Mesenchymal stem cell (in vitro differentiated cells and primary cell): ENCODE results near the gene DOCK6.

Source experiments
- DNase-seq: peaks from one replicate; pipeline ENCODE4 v3.0.0-alpha.2; 2013
- H2AFZ ChIP-seq: one replicate; pipeline ENCODE4 v1.6.1; 2013; ENCODE audit warnings: low read depth, mild to moderate bottlenecking, control low read depth, inconsistent platforms, low read length, moderate library complexity
- H2AK5ac ChIP-seq: 2 replicates; pipeline ENCODE4 v1.6.1; 2013; ENCODE audit warnings: low read length, moderate library complexity, mild to moderate bottlenecking, inconsistent platforms; ENCODE audit not compliant: severe bottlenecking
- H2BK120ac ChIP-seq: one replicate; pipeline ENCODE4 v1.6.1; 2013; ENCODE audit warnings: low read depth, mild to moderate bottlenecking, inconsistent platforms, low read length, moderate library complexity
- H2BK12ac ChIP-seq, 2 experiments: one replicate each; pipeline ENCODE4 v1.6.1; 2013; ENCODE audit warnings: inconsistent platforms in 2 of 2, low read length in 2 of 2, mild to moderate bottlenecking in 2 of 2, moderate library complexity in 2 of 2, control low read depth in 1 of 2
- H2BK15ac ChIP-seq: one replicate; pipeline ENCODE4 v1.6.1; 2013; ENCODE audit warnings: mild to moderate bottlenecking, low read depth, inconsistent platforms; ENCODE audit not compliant: poor library complexity, severe bottlenecking
- H2BK5ac ChIP-seq: 2 replicates; pipeline ENCODE4 v1.6.1; 2013; ENCODE audit warnings: low read depth, mild to moderate bottlenecking, low read length, control low read depth, inconsistent platforms; ENCODE audit not compliant: poor library complexity, severe bottlenecking
- H3K14ac ChIP-seq, 2 experiments: one replicate each; pipeline ENCODE4 v1.6.1; 2013; ENCODE audit warnings: inconsistent platforms in 2 of 2, low read length in 2 of 2, control low read depth in 1 of 2, mild to moderate bottlenecking in 1 of 2, moderate library complexity in 1 of 2
- H3K18ac ChIP-seq, 2 experiments: one replicate each; pipeline ENCODE4 v1.6.1; 2013; ENCODE audit warnings: inconsistent platforms in 2 of 2, low read length in 2 of 2, control low read depth in 1 of 2, low read depth in 1 of 2, mild to moderate bottlenecking in 1 of 2
- H3K23ac ChIP-seq, 2 experiments: one replicate each; pipeline ENCODE4 v1.6.1; 2013; ENCODE audit warnings: inconsistent platforms in 2 of 2, low read length in 2 of 2, mild to moderate bottlenecking in 2 of 2, moderate library complexity in 2 of 2, control low read depth in 1 of 2
- H3K27ac ChIP-seq: 2 replicates; pipeline ENCODE4 v1.5.1; 2013; ENCODE audit warnings: mild to moderate bottlenecking, moderate library complexity, low read length, control low read depth, inconsistent platforms; ENCODE audit not compliant: poor library complexity, severe bottlenecking
- H3K27me3 ChIP-seq, 2 experiments: 2 replicates each; pipeline versions ENCODE4 v1.6.1 to v1.7.0; 2013; ENCODE audit warnings: low read length in 2 of 2, mild to moderate bottlenecking in 2 of 2, moderate library complexity in 2 of 2, control low read depth in 1 of 2, inconsistent platforms in 1 of 2; ENCODE audit not compliant: control insufficient read depth in 1 of 2, insufficient read depth in 1 of 2
- H3K36me3 ChIP-seq, 2 experiments: 2 replicates each; pipeline versions ENCODE4 v1.6.1 to v1.7.0; 2013; ENCODE audit warnings: low read length in 2 of 2, control low read depth in 1 of 2, inconsistent platforms in 1 of 2, low read depth in 1 of 2, mild to moderate bottlenecking in 1 of 2; ENCODE audit not compliant: insufficient read depth in 2 of 2, control insufficient read depth in 1 of 2
- H3K4ac ChIP-seq, 2 experiments: one replicate each; pipeline ENCODE4 v1.6.1; 2013; ENCODE audit warnings: inconsistent platforms in 2 of 2, low read length in 2 of 2, mild to moderate bottlenecking in 2 of 2, moderate library complexity in 2 of 2, control low read depth in 1 of 2, low read depth in 1 of 2
- H3K4me1 ChIP-seq: 2 replicates; pipeline ENCODE4 v1.6.1; 2013; ENCODE audit warnings: low read depth, low read length, control low read depth; ENCODE audit not compliant: control insufficient read depth, insufficient read depth
- H3K4me2 ChIP-seq: 2 replicates; pipeline ENCODE4 v1.6.1; 2013; ENCODE audit warnings: low read length, mild to moderate bottlenecking, inconsistent platforms; ENCODE audit not compliant: poor library complexity, severe bottlenecking
- H3K4me3 ChIP-seq, 2 experiments: 2 replicates each; pipeline versions ENCODE4 v1.5.1 to v1.7.0; 2013; ENCODE audit warnings: low read length in 2 of 2, mild to moderate bottlenecking in 2 of 2, control low read depth in 1 of 2, low read depth in 1 of 2; ENCODE audit not compliant: insufficient read depth in 1 of 2
- H3K79me1 ChIP-seq: replicated peaks from 2 replicates; pipeline ENCODE4 v1.6.1; 2013; ENCODE audit warnings: mild to moderate bottlenecking, control low read depth, low read length, inconsistent platforms; ENCODE audit not compliant: poor library complexity, severe bottlenecking
- H3K9ac ChIP-seq: 2 replicates; pipeline ENCODE4 v1.7.0; 2013; ENCODE audit warnings: mild to moderate bottlenecking, low read length, moderate library complexity
- H3K9me3 ChIP-seq: 2 replicates; pipeline ENCODE4 v1.7.0; 2013; ENCODE audit warnings: mild to moderate bottlenecking, low read length; ENCODE audit not compliant: control insufficient read depth
- H4K8ac ChIP-seq: one replicate; pipeline ENCODE4 v1.6.1; 2013; ENCODE audit warnings: inconsistent platforms, mild to moderate bottlenecking, low read length, moderate library complexity
- H4K91ac ChIP-seq: one replicate; pipeline ENCODE4 v1.6.1; 2013; ENCODE audit warnings: mild to moderate bottlenecking, low read length, inconsistent platforms
- WGBS: methylation state at CpG from one replicate; pipeline ENCODE4 v1.1.7; 2013; ENCODE audit warnings: mixed read lengths; 5-methylcytosine and 5-hydroxymethylcytosine counted together

DOCK6 gene

DNA sequence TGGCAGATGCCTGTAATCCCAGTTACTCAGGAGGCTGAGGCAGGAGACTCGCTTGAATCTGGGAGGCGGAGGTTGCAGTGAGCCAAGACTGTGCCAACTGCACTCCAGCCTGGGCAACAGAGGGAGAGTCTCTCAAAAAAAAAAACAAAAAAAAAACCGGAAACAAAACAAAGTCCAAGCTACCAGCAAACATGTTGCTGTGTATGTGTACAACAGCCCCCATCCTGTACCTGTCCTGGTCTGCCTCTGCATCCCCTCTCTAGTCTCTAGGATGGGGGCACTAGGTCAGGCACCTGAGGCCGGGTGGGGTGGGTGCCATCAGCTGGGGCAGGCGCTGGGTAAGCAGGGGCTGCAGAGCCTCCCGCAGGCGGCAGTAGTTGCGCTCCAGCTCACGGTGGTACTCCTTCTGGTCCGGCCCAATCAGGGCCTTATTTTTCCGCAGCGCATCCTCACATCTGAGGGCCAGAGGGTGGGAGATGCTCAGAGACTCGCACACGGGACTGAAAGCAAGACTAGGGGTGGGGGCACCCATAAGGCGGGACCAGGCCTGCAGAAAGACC lies 62.2 kb downstream of the DOCK6 start:
- no peak overlapping the region for H2BK5ac ChIP-seq
- no peak overlapping the region for H2BK15ac ChIP-seq
- H3K18ac ChIP-seq, result no peak overlapping the region
- H3K27ac ChIP-seq, result no peak overlapping the region
- H3K79me1 ChIP-seq, result peaks cover 8% of the 10 kb centered on the region
- no peak overlapping the region for H4K91ac ChIP-seq
- no peak overlapping the region for H2BK120ac ChIP-seq
- H3K23ac ChIP-seq, result no peak overlapping the region
- no peak overlapping the region for H2AFZ ChIP-seq
- H2BK12ac ChIP-seq, result no peak overlapping the region
- H3K9me3 ChIP-seq, result no peaks in the 10 kb centered on the region
- no peak overlapping the region for H3K14ac ChIP-seq
- H3K36me3 ChIP-seq, result peaks cover 17 to 30% of the 10 kb centered on the region in 2 experiments
- H2AK5ac ChIP-seq, result no peak overlapping the region
- H3K4me3 ChIP-seq, result no peak overlapping the region
- H3K4me2 ChIP-seq, result no peak overlapping the region
- no peak overlapping the region for H3K9ac ChIP-seq
- peaks cover 43% of the 10 kb centered on the region for H3K4me1 ChIP-seq
- H3K4ac ChIP-seq, result no peak overlapping the region
- no peak overlapping the region for H4K8ac ChIP-seq
- 96% methylated on average over 15 of the region's 15 CpGs for WGBS
- no peak for DNase-seq
- no peaks in the 10 kb centered on the region for H3K27me3 ChIP-seq

DNA sequence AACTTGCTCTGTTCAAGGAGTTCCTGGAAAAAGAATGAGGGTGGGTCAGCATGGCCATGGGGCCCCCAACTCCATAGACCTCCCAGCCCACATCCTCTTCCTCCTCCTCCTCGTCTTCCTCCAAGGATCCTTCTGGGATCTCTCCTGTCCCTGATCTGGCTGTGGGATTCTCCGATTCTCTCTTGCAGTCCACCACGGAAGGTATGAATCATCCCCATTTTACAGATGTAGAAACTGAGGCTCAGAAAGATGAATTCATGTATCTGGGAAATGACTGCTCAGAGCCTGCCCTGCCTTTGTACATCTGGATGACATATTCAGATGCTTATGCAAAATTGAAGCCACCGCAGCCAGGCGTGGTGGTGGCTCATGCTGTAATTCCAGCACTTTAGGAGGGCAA lies 62.8 kb downstream of the DOCK6 start:
- Histone ChIP-seq H3K27ac (no peak overlapping the region), H3K4ac (no peak overlapping the region), H3K79me1 (peaks cover 8% of the 10 kb centered on the region)

DNA sequence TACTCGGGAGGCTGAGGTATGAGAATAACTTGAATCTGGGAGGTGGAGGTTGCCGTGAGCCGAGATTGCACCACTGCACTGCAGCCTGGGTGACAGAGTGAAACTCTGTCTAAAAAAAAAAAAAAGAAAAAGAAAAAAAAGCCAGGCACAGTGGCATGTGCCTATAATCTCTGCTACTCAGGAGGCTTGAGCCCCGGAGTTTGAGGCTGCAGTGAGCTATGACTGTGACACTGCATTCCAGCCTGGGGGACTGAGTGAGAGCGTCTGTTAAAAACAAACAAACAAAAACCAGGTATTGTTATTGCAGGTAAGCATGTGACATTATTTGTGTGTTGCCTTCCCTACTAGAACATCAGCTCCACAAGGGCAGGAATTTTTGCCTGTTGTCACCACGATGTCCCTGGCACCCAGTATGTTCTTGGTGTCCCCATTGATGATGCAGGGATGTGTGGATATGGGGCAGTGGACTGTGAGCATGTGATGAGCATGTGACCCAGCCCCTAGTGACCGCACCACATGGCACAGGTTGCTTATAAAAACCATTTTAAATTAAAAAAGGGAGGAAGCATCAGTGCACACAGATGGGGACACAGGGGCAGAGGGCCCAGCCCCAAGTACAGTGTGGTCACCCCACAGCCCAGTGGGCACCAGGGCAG lies 63.4 kb downstream of the DOCK6 start:
- Histone ChIP-seq H3K4ac (peak overlapping the region in 1 of 2 experiments; percentile 24), H2BK120ac (no peak overlapping the region), H3K79me1 (peaks cover 8% of the 10 kb centered on the region), H3K14ac (peak overlapping the region in 1 of 2 experiments; percentile 35), H2BK12ac (peak overlapping the region in 1 of 2 experiments; percentile 65), H3K9ac (peak overlapping the region; percentile 11), H2AFZ (no peak overlapping the region), H3K4me1 (peaks cover 42% of the 10 kb centered on the region), H3K4me3 (no peak overlapping the region), H4K91ac (peak overlapping the region; percentile 47), H3K4me2 (no peak overlapping the region), H2BK5ac (no peak overlapping the region), H3K9me3 (no peaks in the 10 kb centered on the region), H3K27ac (no peak overlapping the region), H2BK15ac (no peak overlapping the region), H3K23ac (no peak overlapping the region), H2AK5ac (peak overlapping the region; percentile 0), H4K8ac (no peak overlapping the region), H3K27me3 (no peaks in the 10 kb centered on the region), H3K18ac (peak overlapping the region; percentile 1 to 34), H3K36me3 (peaks cover 25 to 42% of the 10 kb centered on the region in 2 experiments)
- WGBS, result 67% methylated on average over 6 of the region's 7 CpGs
- peak; percentile 35 for DNase-seq

More for the DNA sequence above, 62.8 kb downstream of the DOCK6 start:
- H3K36me3 ChIP-seq, result peaks cover 19 to 36% of the 10 kb centered on the region in 2 experiments
- H3K9ac ChIP-seq, result no peak overlapping the region
- no peak overlapping the region for H4K8ac ChIP-seq
- H3K27me3 ChIP-seq, result no peaks in the 10 kb centered on the region
- no peak overlapping the region for H2AFZ ChIP-seq
- no peak overlapping the region for H3K23ac ChIP-seq
- no peaks in the 10 kb centered on the region for H3K9me3 ChIP-seq
- H2BK120ac ChIP-seq, result no peak overlapping the region
- H3K18ac ChIP-seq, result peak overlapping the region in 1 of 2 experiments; percentile 34
- DNase-seq, result no peak
- H3K4me3 ChIP-seq, result no peak overlapping the region
- peak overlapping the region; percentile 18 to 65 for H2BK12ac ChIP-seq
- peaks cover 44% of the 10 kb centered on the region for H3K4me1 ChIP-seq
- H3K4me2 ChIP-seq, result no peak overlapping the region
- WGBS, result 98% methylated on average over 5 of the region's 5 CpGs
- no peak overlapping the region for H2BK5ac ChIP-seq
- no peak overlapping the region for H3K14ac ChIP-seq
- H2BK15ac ChIP-seq, result no peak overlapping the region
- H2AK5ac ChIP-seq, result peak overlapping the region; percentile 0
- H4K91ac ChIP-seq, result peak overlapping the region; percentile 47

DNA sequence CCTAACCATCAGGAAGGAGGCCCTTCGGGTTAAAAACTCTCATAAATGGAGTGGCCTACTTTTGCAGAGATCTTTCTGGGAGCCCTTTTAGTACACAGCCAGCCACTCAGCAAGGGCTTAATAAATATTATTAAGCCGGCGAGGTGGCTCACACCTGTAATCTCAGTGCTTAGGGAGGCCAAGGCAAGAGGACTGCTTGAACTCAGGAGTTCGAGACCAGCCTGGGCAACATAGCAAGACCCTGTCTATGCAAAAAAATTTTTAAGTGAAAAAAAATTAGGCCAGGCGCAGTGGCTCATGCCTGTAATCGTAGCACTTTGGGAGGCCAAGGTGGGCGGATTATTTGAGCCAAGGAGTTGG lies 64.2 kb downstream of the DOCK6 start:
- peak overlapping the region; percentile 16 to 81 for H3K18ac ChIP-seq
- H2BK120ac ChIP-seq, result peak overlapping the region; percentile 11
- 89% methylated on average over 7 of the region's 7 CpGs for WGBS
- peak overlapping the region; percentile 8 for H4K8ac ChIP-seq
- H4K91ac ChIP-seq, result no peak overlapping the region
- peaks cover 32 to 50% of the 10 kb centered on the region in 2 experiments for H3K36me3 ChIP-seq
- H3K79me1 ChIP-seq, result peaks cover 8% of the 10 kb centered on the region
- H3K14ac ChIP-seq, result no peak overlapping the region
- peak overlapping the region; percentile 52 for H2BK15ac ChIP-seq
- peak overlapping the region in 1 of 2 experiments; percentile 48 for H3K4me3 ChIP-seq
- H2AK5ac ChIP-seq, result no peak overlapping the region
- peak overlapping the region; percentile 57 for H3K9ac ChIP-seq
- H3K27ac ChIP-seq, result peak overlapping the region; percentile 26
- H3K4me1 ChIP-seq, result peaks cover 41% of the 10 kb centered on the region
- DNase-seq, result no peak
- H3K23ac ChIP-seq, result no peak overlapping the region
- H3K4ac ChIP-seq, result no peak overlapping the region
- no peaks in the 10 kb centered on the region for H3K27me3 ChIP-seq
- H3K9me3 ChIP-seq, result no peaks in the 10 kb centered on the region
- no peak overlapping the region for H3K4me2 ChIP-seq
- H2AFZ ChIP-seq, result no peak overlapping the region
- peak overlapping the region in 1 of 2 experiments; percentile 15 for H2BK12ac ChIP-seq
- no peak overlapping the region for H2BK5ac ChIP-seq
